ENCODE data around the gene SPOCD1. TPM values are rescaled to one million over a fixed set of nuclear protein-coding genes. Genes with fewer than 3 reads are reported as not detected.

The SPOCD1 gene
- total RNA-seq, 2 experiments from 2014 or later, result 0.60 to 1.0 TPM

- Histone ChIP-seq H3K9me2 (ENCODE audit: insufficient read depth, low read length) (no peaks in the 10 kb centered on the region), H2AFZ (ENCODE audit: low read length) (peak overlapping the region; percentile 61; the same call in 1 of the 2 replicates), H3K9me3 (ENCODE audit: low read length) (no peaks in the 10 kb centered on the region), H4K20me1 (ENCODE audit: insufficient read depth, low read length) (no peaks in the 10 kb centered on the region), H3K79me2 (ENCODE audit: insufficient read depth, low read depth, low read length) (no peaks in the 10 kb centered on the region), H3K36me3 (ENCODE audit: insufficient read depth, low read length) (no peaks in the 10 kb centered on the region), H3K4me1 (ENCODE audit: insufficient read depth, low read length, poor library complexity, severe bottlenecking) (peaks cover 73% of the 10 kb centered on the region), H3K4me2 (ENCODE audit: low read length) (0 out of 2 replicates have a peak overlapping the region, but pooled peaks have one; percentile 90), H3K4me3 (ENCODE audit: low read depth, low read length, poor library complexity, severe bottlenecking) (no peak overlapping the region), H3K27ac (ENCODE audit: low read depth, low read length, poor library complexity, severe bottlenecking) (peak overlapping the region; percentile 70)
- intact Hi-C loops (cut with micrococcal nuclease; ENCODE audit: unreplicated experiment), result loop anchor here (5.0 kb wide), 1 partner anchor 364 kb away; no protein-coding TSS in a partner anchor
- DNase-seq (ENCODE audit: low spot score), result no peak
- ChIA-PET POLR2A (interaction anchor here (0.6 kb wide), 1 partner anchor 137 kb away, joined by 3 read pairs; no protein-coding TSS in a partner anchor), CTCF (ENCODE audit: unreplicated experiment) (interaction anchor here (0.6 kb wide), 2 partner anchors 46 to 144 kb away, joined by 3 to 4 read pairs; no protein-coding TSS in a partner anchor)
- TF ChIP-seq CTCF (conservative IDR thresholded peaks at IDR 0.05; ENCODE audit: low read length), result no peak
- TF ChIP-seq EZH2phosphoT487 (IDR thresholded peaks at IDR 0.05; ENCODE audit: borderline replicate concordance, low read depth, low read length), result no peak
- no TSS peak for BruUV-seq (replicated peaks)
Measured at GRCh38 chr1:31786366-31787060, 29.3 kb downstream of the SPOCD1 start.

GRCh38 chr1:31785947-31786290, 29.9 kb downstream of the SPOCD1 start:
- Histone ChIP-seq H2AFZ (ENCODE audit: low read length) (peak overlapping the region; percentile 61; the same call in 1 of the 2 replicates), H4K20me1 (ENCODE audit: insufficient read depth, low read length) (no peaks in the 10 kb centered on the region), H3K4me3 (ENCODE audit: low read depth, low read length, poor library complexity, severe bottlenecking) (no peak overlapping the region), H3K79me2 (ENCODE audit: insufficient read depth, low read depth, low read length) (no peaks in the 10 kb centered on the region), H3K9me2 (ENCODE audit: insufficient read depth, low read length) (no peaks in the 10 kb centered on the region), H3K4me2 (ENCODE audit: low read length) (peak overlapping the region; percentile 66; the same call in 1 of the 2 replicates), H3K27ac (ENCODE audit: low read depth, low read length, poor library complexity, severe bottlenecking) (peak overlapping the region; percentile 70), H3K9me3 (ENCODE audit: low read length) (no peaks in the 10 kb centered on the region), H3K36me3 (ENCODE audit: insufficient read depth, low read length) (no peaks in the 10 kb centered on the region), H3K4me1 (ENCODE audit: insufficient read depth, low read length, poor library complexity, severe bottlenecking) (peaks cover 76% of the 10 kb centered on the region)
- TF ChIP-seq CTCF (conservative IDR thresholded peaks at IDR 0.05; ENCODE audit: low read length), result no peak
- no peak for TF ChIP-seq EZH2phosphoT487 (IDR thresholded peaks at IDR 0.05; ENCODE audit: borderline replicate concordance, low read depth, low read length)
- intact Hi-C loops (cut with micrococcal nuclease; ENCODE audit: unreplicated experiment), result loop anchor here (5.0 kb wide), 1 partner anchor 364 kb away; no protein-coding TSS in a partner anchor
- CTCF ChIA-PET (ENCODE audit: unreplicated experiment), result interaction anchor here (0.6 kb wide), 1 partner anchor 45 kb away, joined by 4 read pairs; no protein-coding TSS in a partner anchor
- POLR2A ChIA-PET, result no interaction called here
- BruUV-seq (replicated peaks), result no TSS peak
- no peak for DNase-seq (ENCODE audit: low spot score)
